Keratinocyte (primary cell): ENCODE measurements around the gene TBC1D4.

Experiments
- EZH2 ChIP-seq: IDR thresholded peaks from one replicate; pipeline ENCODE4 v1.6.1; 2012; ENCODE audit warnings: inconsistent platforms, mild to moderate bottlenecking, low read length, moderate library complexity
- TF ChIP-seq, protein P1 (sequence below), 3 experiments: IDR thresholded peaks in 1 of 3; conservative IDR thresholded peaks in 1 of 3; optimal IDR thresholded peaks in 1 of 3; 2 replicates in 2 of 3; 3 replicates in 1 of 3; pipeline versions ENCODE3 to v1.5.1; 2011; ENCODE audit warnings: low read length in 3 of 3, mild to moderate bottlenecking in 3 of 3, moderate library complexity in 2 of 3, control low read depth in 1 of 3, inconsistent platforms in 1 of 3; ENCODE audit not compliant: insufficient read depth in 2 of 3; ENCODE audit errors: extremely low read depth in 1 of 3

DNA sequence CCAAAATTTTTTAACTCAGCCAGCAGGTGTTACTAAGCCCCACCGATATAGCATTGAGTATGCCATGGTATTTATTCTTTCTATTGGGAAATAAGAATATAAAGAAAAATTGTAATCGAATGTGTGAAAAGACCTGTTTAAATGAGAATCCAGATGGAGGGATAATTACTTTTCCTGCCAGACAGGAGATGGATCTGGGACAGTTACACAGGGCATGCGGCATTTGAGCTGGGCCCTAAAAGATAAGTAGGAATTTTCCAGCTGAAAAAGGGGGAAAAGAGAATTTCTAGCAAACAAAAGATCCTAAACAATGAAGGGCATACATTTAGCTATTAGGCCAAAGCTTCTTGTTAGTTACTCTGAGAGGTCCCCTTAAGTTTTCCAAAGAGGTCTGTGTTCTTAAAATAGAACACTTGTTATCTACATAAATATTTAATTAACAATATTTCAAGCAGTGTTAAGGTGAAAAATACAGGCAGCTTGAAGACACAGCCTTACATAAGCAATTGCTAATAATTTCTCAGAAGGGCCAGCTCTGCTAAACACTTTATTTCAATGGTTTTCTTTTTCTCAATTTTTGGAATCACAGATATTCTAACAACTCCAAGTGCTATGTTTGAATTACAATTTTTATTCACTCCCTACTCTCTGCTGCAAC, 63.7 kb downstream of the TBC1D4 start:
- TF ChIP-seq, protein P1, sequence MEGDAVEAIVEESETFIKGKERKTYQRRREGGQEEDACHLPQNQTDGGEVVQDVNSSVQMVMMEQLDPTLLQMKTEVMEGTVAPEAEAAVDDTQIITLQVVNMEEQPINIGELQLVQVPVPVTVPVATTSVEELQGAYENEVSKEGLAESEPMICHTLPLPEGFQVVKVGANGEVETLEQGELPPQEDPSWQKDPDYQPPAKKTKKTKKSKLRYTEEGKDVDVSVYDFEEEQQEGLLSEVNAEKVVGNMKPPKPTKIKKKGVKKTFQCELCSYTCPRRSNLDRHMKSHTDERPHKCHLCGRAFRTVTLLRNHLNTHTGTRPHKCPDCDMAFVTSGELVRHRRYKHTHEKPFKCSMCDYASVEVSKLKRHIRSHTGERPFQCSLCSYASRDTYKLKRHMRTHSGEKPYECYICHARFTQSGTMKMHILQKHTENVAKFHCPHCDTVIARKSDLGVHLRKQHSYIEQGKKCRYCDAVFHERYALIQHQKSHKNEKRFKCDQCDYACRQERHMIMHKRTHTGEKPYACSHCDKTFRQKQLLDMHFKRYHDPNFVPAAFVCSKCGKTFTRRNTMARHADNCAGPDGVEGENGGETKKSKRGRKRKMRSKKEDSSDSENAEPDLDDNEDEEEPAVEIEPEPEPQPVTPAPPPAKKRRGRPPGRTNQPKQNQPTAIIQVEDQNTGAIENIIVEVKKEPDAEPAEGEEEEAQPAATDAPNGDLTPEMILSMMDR (optimal IDR thresholded peaks at IDR 0.05 in 1 of 3, IDR thresholded peaks at IDR 0.05 in 1 of 3, conservative IDR thresholded peaks at IDR 0.05 in 1 of 3; ENCODE audit: extremely low read depth in 1 of 3, insufficient read depth in 2 of 3, low read length in 3 of 3), result no peak
- TF ChIP-seq EZH2, result no peak
